HEK293 (cell line): ENCODE measurements around the gene TTLL13.

Source experiments
- GLIS1 ChIP-seq: fragments of 450-650 bp; formaldehyde crosslinking; IDR thresholded peaks from 2 replicates; pipeline ENCODE4 v1.5.1; 2016; ENCODE audit warnings: missing biosample characterization, missing genetic modification characterization
- IKZF3 ChIP-seq: fragments of 450-650 bp; IDR thresholded peaks from 2 replicates; pipeline ENCODE4 v1.5.0; 2018; ENCODE audit warnings: missing biosample characterization, mild to moderate bottlenecking, missing genetic modification characterization, moderate library complexity
- KLF1 ChIP-seq: fragments of 450-650 bp; formaldehyde crosslinking; IDR thresholded peaks from 2 replicates; pipeline ENCODE4 v1.5.1; 2016; ENCODE audit warnings: missing biosample characterization, missing genetic modification characterization
- KLF8 ChIP-seq: fragments of 450-650 bp; formaldehyde crosslinking; IDR thresholded peaks from 2 replicates; pipeline ENCODE4 v1.5.1; 2016; ENCODE audit warnings: missing biosample characterization, missing genetic modification characterization
- KLF9 ChIP-seq: fragments of 450-650 bp; formaldehyde crosslinking; IDR thresholded peaks from 2 replicates; pipeline ENCODE4 v1.5.1; 2016; ENCODE audit warnings: missing biosample characterization, missing genetic modification characterization, low read depth
- OSR2 ChIP-seq: fragments of 450-650 bp; formaldehyde crosslinking; IDR thresholded peaks from 2 replicates; pipeline ENCODE4 v1.5.1; 2016; ENCODE audit warnings: missing biosample characterization, missing genetic modification characterization
- PRDM1 ChIP-seq: fragments of 450-650 bp; formaldehyde crosslinking; IDR thresholded peaks from 2 replicates; pipeline ENCODE4; 2016; ENCODE audit warnings: missing biosample characterization, missing genetic modification characterization
- SP2 ChIP-seq: fragments of 450-650 bp; formaldehyde crosslinking; IDR thresholded peaks from 2 replicates; pipeline ENCODE4 v1.5.1; 2016; ENCODE audit warnings: missing biosample characterization, missing genetic modification characterization
- SP3 ChIP-seq: fragments of 450-650 bp; formaldehyde crosslinking; IDR thresholded peaks from 2 replicates; pipeline ENCODE4 v1.5.1; 2016; ENCODE audit warnings: missing biosample characterization, missing genetic modification characterization
- ZBTB20 ChIP-seq: fragments of 450-650 bp; formaldehyde crosslinking; IDR thresholded peaks from 2 replicates; pipeline ENCODE4 v1.5.1; 2016; ENCODE audit warnings: missing biosample characterization, missing genetic modification characterization
- ZBTB8A ChIP-seq: fragments of 450-650 bp; formaldehyde crosslinking; IDR thresholded peaks from 2 replicates; pipeline ENCODE4 v1.5.1; 2016; ENCODE audit warnings: missing biosample characterization, missing genetic modification characterization
- ZEB2 ChIP-seq: fragments of 450-650 bp; formaldehyde crosslinking; IDR thresholded peaks from 2 replicates; pipeline ENCODE4 v1.5.1; 2016; ENCODE audit warnings: missing biosample characterization, missing genetic modification characterization
- ZFHX2 ChIP-seq: fragments of 450-650 bp; formaldehyde crosslinking; conservative IDR thresholded peaks from 2 replicates; pipeline ENCODE4 v1.5.1; 2016; ENCODE audit warnings: missing biosample characterization, missing genetic modification characterization
- ZNF16 ChIP-seq: fragments of 450-650 bp; formaldehyde crosslinking; IDR thresholded peaks from 2 replicates; pipeline ENCODE4 v1.5.1; 2016; ENCODE audit warnings: low read depth, missing biosample characterization, missing genetic modification characterization
- ZNF169 ChIP-seq: fragments of 450-650 bp; formaldehyde crosslinking; IDR thresholded peaks from 2 replicates; pipeline ENCODE4 v1.5.1; 2016; ENCODE audit warnings: missing biosample characterization, missing genetic modification characterization
- ZNF2 ChIP-seq: fragments of 450-650 bp; formaldehyde crosslinking; IDR thresholded peaks from 2 replicates; pipeline ENCODE4 v1.5.1; 2016; ENCODE audit warnings: missing biosample characterization, missing genetic modification characterization
- ZNF202 ChIP-seq: fragments of 450-650 bp; formaldehyde crosslinking; IDR thresholded peaks from 2 replicates; pipeline ENCODE4 v1.5.1; 2016; ENCODE audit warnings: missing biosample characterization, missing genetic modification characterization, borderline replicate concordance
- ZNF341 ChIP-seq: fragments of 450-650 bp; formaldehyde crosslinking; IDR thresholded peaks from 2 replicates; pipeline ENCODE4; 2016; ENCODE audit warnings: low read depth, missing biosample characterization, missing genetic modification characterization
- ZNF394 ChIP-seq: fragments of 450-650 bp; formaldehyde crosslinking; IDR thresholded peaks from 2 replicates; pipeline ENCODE4 v1.5.1; 2016; ENCODE audit warnings: missing biosample characterization, missing genetic modification characterization, mild to moderate bottlenecking, moderate library complexity, borderline replicate concordance
- ZNF560 ChIP-seq: fragments of 450-650 bp; formaldehyde crosslinking; IDR thresholded peaks from 2 replicates; pipeline ENCODE4 v1.5.1; 2017; ENCODE audit warnings: missing biosample characterization, missing genetic modification characterization, borderline replicate concordance
- ZNF585B ChIP-seq: fragments of 450-650 bp; formaldehyde crosslinking; IDR thresholded peaks from 2 replicates; pipeline ENCODE4 v1.5.1; 2016; ENCODE audit warnings: missing biosample characterization, missing genetic modification characterization
- ZNF596 ChIP-seq: fragments of 450-650 bp; IDR thresholded peaks from 2 replicates; pipeline ENCODE4 v1.5.0; 2018; ENCODE audit warnings: missing biosample characterization, mild to moderate bottlenecking, missing genetic modification characterization, moderate library complexity
- ZNF600 ChIP-seq: fragments of 450-650 bp; formaldehyde crosslinking; IDR thresholded peaks from 2 replicates; pipeline ENCODE4 v1.5.1; 2016; ENCODE audit warnings: missing biosample characterization, missing genetic modification characterization
- ZNF677 ChIP-seq: fragments of 450-650 bp; IDR thresholded peaks from 2 replicates; pipeline ENCODE4 v1.5.0; 2018; ENCODE audit warnings: missing biosample characterization, mild to moderate bottlenecking, missing genetic modification characterization, moderate library complexity
- ZNF76 ChIP-seq: fragments of 450-650 bp; formaldehyde crosslinking; IDR thresholded peaks from 2 replicates; pipeline ENCODE4; 2016; ENCODE audit warnings: low read depth, missing biosample characterization, missing genetic modification characterization, borderline replicate concordance
- ZNF777 ChIP-seq: fragments of 450-650 bp; formaldehyde crosslinking; IDR thresholded peaks from 2 replicates; pipeline ENCODE4 v1.5.1; 2017; ENCODE audit warnings: missing biosample characterization, missing genetic modification characterization, borderline replicate concordance
- ZSCAN16 ChIP-seq: fragments of 450-650 bp; formaldehyde crosslinking; IDR thresholded peaks from 2 replicates; pipeline ENCODE4 v1.5.1; 2016; ENCODE audit warnings: missing biosample characterization, missing genetic modification characterization
- ZSCAN30 ChIP-seq: fragments of 450-650 bp; IDR thresholded peaks from 2 replicates; pipeline ENCODE4 v1.5.1; 2018; ENCODE audit warnings: missing biosample characterization, mild to moderate bottlenecking, missing genetic modification characterization, moderate library complexity
- TF ChIP-seq, protein P1 (sequence below): fragments of 450-650 bp; formaldehyde crosslinking; IDR thresholded peaks from 2 replicates; pipeline ENCODE4 v1.5.1; 2016; ENCODE audit warnings: missing biosample characterization, missing genetic modification characterization
- TF ChIP-seq, protein P2 (sequence below): fragments of 450-650 bp; formaldehyde crosslinking; IDR thresholded peaks from 2 replicates; pipeline ENCODE4 v1.5.1; 2016; ENCODE audit warnings: missing biosample characterization, missing genetic modification characterization
- TF ChIP-seq, protein P3 (sequence below): sonication (generic); formaldehyde crosslinking; IDR thresholded peaks from 2 replicates; pipeline ENCODE4 v1.8.1; 2022; ENCODE audit warnings: mild to moderate bottlenecking, moderate library complexity, missing genetic modification reagents
- TF ChIP-seq, protein P4 (sequence below): fragments of 450-650 bp; IDR thresholded peaks from 2 replicates; pipeline ENCODE4 v1.5.1; 2018; ENCODE audit warnings: missing biosample characterization, missing genetic modification characterization
- TF ChIP-seq, protein P5 (sequence below): fragments of 450-650 bp; formaldehyde crosslinking; IDR thresholded peaks from 2 replicates; pipeline ENCODE4 v1.5.1; 2016; ENCODE audit warnings: missing biosample characterization, missing genetic modification characterization

The TTLL13 gene

DNA sequence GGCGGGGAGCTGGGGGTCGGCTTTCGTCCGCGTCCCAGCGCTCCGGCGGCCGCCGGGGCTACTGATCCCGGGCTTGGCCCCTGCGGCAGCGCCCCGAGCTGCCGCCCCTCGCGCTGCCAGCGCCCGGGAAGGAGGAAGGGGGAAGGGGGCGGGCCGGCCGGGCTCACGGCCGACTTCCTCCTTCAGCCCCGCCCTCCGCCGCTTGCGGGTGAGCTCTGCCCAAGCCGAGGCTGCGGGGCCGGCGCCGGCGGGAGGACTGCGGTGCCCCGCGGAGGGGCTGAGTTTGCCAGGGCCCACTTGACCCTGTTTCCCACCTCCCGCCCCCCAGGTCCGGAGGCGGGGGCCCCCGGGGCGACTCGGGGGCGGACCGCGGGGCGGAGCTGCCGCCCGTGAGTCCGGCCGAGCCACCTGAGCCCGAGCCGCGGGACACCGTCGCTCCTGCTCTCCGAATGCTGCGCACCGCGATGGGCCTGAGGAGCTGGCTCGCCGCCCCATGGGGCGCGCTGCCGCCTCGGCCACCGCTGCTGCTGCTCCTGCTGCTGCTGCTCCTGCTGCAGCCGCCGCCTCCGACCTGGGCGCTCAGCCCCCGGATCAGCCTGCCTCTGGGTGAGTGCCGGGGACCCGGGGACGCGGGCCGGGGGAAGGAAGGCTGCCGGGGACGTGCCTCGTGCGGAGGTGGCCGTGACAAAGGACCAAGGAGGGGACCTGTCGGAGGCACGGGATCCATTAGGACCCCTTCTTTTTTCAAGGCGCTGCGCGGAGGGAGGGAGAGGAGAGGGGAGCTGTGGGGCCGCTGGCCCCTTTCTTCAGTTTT, 48.0 kb upstream of the TTLL13 start, which contains the start of gene SEMA4B (continued):
- TF ChIP-seq, protein P1, sequence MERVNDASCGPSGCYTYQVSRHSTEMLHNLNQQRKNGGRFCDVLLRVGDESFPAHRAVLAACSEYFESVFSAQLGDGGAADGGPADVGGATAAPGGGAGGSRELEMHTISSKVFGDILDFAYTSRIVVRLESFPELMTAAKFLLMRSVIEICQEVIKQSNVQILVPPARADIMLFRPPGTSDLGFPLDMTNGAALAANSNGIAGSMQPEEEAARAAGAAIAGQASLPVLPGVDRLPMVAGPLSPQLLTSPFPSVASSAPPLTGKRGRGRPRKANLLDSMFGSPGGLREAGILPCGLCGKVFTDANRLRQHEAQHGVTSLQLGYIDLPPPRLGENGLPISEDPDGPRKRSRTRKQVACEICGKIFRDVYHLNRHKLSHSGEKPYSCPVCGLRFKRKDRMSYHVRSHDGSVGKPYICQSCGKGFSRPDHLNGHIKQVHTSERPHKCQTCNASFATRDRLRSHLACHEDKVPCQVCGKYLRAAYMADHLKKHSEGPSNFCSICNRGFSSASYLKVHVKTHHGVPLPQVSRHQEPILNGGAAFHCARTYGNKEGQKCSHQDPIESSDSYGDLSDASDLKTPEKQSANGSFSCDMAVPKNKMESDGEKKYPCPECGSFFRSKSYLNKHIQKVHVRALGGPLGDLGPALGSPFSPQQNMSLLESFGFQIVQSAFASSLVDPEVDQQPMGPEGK (tag by site-specific recombination): 0 out of 2 replicates have a peak, but pooled peaks have one; percentile 45
- no peak for TF ChIP-seq ZNF777 (tag by site-specific recombination)
- peak; percentile 69 for TF ChIP-seq KLF9 (tag by site-specific recombination)
- no peak for TF ChIP-seq ZNF76
- no peak for TF ChIP-seq ZNF585B
- TF ChIP-seq KLF1 (tag by site-specific recombination): no peak
- peak; percentile 49; the same call in 1 of the 2 replicates for TF ChIP-seq ZSCAN30 (tag by site-specific recombination)
- no peak for TF ChIP-seq PRDM1 (tag by site-specific recombination)
- TF ChIP-seq, protein P2, sequence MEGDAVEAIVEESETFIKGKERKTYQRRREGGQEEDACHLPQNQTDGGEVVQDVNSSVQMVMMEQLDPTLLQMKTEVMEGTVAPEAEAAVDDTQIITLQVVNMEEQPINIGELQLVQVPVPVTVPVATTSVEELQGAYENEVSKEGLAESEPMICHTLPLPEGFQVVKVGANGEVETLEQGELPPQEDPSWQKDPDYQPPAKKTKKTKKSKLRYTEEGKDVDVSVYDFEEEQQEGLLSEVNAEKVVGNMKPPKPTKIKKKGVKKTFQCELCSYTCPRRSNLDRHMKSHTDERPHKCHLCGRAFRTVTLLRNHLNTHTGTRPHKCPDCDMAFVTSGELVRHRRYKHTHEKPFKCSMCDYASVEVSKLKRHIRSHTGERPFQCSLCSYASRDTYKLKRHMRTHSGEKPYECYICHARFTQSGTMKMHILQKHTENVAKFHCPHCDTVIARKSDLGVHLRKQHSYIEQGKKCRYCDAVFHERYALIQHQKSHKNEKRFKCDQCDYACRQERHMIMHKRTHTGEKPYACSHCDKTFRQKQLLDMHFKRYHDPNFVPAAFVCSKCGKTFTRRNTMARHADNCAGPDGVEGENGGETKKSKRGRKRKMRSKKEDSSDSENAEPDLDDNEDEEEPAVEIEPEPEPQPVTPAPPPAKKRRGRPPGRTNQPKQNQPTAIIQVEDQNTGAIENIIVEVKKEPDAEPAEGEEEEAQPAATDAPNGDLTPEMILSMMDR (tag by site-specific recombination): peak; percentile 21; the same call in 1 of the 2 replicates
- TF ChIP-seq ZNF560 (tag by site-specific recombination): 0 out of 2 replicates have a peak, but pooled peaks have one; percentile 21
- no peak for TF ChIP-seq ZNF2 (tag by site-specific recombination)
- TF ChIP-seq KLF8 (tag by site-specific recombination): peak; percentile 65; the same call in 1 of the 2 replicates
- TF ChIP-seq ZSCAN16 (tag by site-specific recombination): no peak
- no peak for TF ChIP-seq ZNF202 (tag by site-specific recombination)
- TF ChIP-seq OSR2 (tag by site-specific recombination): peak; percentile 87
- TF ChIP-seq ZFHX2 (tag by site-specific recombination): peak; percentile 82
- TF ChIP-seq GLIS1 (tag by site-specific recombination): peak; percentile 78
- peak; percentile 64 for TF ChIP-seq SP2 (tag by site-specific recombination)
- TF ChIP-seq SP3 (tag by site-specific recombination): peak; percentile 73
- TF ChIP-seq ZEB2 (tag by site-specific recombination): no peak
- TF ChIP-seq, protein P3, sequence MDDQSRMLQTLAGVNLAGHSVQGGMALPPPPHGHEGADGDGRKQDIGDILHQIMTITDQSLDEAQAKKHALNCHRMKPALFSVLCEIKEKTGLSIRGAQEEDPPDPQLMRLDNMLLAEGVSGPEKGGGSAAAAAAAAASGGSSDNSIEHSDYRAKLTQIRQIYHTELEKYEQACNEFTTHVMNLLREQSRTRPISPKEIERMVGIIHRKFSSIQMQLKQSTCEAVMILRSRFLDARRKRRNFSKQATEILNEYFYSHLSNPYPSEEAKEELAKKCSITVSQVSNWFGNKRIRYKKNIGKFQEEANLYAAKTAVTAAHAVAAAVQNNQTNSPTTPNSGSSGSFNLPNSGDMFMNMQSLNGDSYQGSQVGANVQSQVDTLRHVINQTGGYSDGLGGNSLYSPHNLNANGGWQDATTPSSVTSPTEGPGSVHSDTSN (CRISPR knock-in tag): peak; percentile 60; the same call in 1 of the 2 replicates
- TF ChIP-seq ZNF16 (tag by site-specific recombination): no peak
- peak; percentile 92 for TF ChIP-seq ZBTB8A (tag by site-specific recombination)
- TF ChIP-seq ZNF341 (tag by site-specific recombination): peak; percentile 44; the same call in 1 of the 2 replicates
- no peak for TF ChIP-seq ZNF677
- no peak for TF ChIP-seq ZNF394
- TF ChIP-seq, protein P4, sequence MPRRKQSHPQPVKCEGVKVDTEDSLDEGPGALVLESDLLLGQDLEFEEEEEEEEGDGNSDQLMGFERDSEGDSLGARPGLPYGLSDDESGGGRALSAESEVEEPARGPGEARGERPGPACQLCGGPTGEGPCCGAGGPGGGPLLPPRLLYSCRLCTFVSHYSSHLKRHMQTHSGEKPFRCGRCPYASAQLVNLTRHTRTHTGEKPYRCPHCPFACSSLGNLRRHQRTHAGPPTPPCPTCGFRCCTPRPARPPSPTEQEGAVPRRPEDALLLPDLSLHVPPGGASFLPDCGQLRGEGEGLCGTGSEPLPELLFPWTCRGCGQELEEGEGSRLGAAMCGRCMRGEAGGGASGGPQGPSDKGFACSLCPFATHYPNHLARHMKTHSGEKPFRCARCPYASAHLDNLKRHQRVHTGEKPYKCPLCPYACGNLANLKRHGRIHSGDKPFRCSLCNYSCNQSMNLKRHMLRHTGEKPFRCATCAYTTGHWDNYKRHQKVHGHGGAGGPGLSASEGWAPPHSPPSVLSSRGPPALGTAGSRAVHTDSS (tag by site-specific recombination): peak; percentile 30; the same call in 1 of the 2 replicates
- no peak for TF ChIP-seq ZNF169 (tag by site-specific recombination)
- peak; percentile 64; the same call in 1 of the 2 replicates for TF ChIP-seq IKZF3 (tag by site-specific recombination)
- peak; percentile 81; the same call in 1 of the 2 replicates for TF ChIP-seq ZBTB20
- TF ChIP-seq, protein P5, sequence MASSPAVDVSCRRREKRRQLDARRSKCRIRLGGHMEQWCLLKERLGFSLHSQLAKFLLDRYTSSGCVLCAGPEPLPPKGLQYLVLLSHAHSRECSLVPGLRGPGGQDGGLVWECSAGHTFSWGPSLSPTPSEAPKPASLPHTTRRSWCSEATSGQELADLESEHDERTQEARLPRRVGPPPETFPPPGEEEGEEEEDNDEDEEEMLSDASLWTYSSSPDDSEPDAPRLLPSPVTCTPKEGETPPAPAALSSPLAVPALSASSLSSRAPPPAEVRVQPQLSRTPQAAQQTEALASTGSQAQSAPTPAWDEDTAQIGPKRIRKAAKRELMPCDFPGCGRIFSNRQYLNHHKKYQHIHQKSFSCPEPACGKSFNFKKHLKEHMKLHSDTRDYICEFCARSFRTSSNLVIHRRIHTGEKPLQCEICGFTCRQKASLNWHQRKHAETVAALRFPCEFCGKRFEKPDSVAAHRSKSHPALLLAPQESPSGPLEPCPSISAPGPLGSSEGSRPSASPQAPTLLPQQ (tag by site-specific recombination): peak; percentile 65; the same call in 1 of the 2 replicates
- TF ChIP-seq ZNF600: 0 out of 2 replicates have a peak, but pooled peaks have one; percentile 35
- TF ChIP-seq ZNF596 (tag by site-specific recombination): 0 out of 2 replicates have a peak, but pooled peaks have one; percentile 30
